ENCODE measurements around the gene NAV2.

The NAV2 gene

GRCh38 chr11:19759389-19759788 lies 46.8 kb downstream of the NAV2 start:
- Mint-ChIP-seq H3K36me3 (ENCODE audit: low read depth) (no peaks in the 10 kb centered on the region), H3K27me3 (ENCODE audit: low read depth, poor library complexity) (peaks cover 5% of the 10 kb centered on the region), H3K27ac (no peak overlapping the region), H3K4me3 (no peak overlapping the region), H3K9me3 (no peaks in the 10 kb centered on the region), H3K4me1 (peaks cover 12% of the 10 kb centered on the region)
- DNase-seq, result no peak
- TF ChIP-seq CTCF (IDR thresholded peaks at IDR 0.05), result no peak

DNA sequence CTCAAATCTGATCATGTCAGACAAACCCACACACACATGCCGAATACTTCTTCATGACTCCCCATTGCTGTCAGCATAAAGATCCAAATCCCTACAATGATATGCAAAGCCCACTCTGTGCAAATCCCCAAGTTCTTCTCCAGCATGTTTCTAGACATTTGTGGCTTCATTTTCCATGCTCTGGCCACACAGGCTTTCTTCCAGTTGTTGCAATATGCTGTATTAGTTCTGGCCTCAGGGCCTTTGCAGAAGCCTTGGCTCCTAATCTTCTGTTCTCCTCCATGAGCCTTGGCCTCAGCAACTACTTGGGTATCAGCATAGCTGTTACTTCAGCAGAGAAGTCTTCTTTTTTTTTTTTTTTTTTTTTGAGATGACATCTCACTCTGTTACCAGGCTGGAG lies 49.6 kb downstream of the NAV2 start:
- Mint-ChIP-seq H3K36me3 (ENCODE audit: low read depth) (no peaks in the 10 kb centered on the region), H3K27me3 (ENCODE audit: low read depth, poor library complexity) (peaks cover 9% of the 10 kb centered on the region), H3K4me3 (no peak overlapping the region), H3K27ac (no peak overlapping the region), H3K4me1 (peaks cover 12% of the 10 kb centered on the region), H3K9me3 (no peaks in the 10 kb centered on the region)
- no peak for DNase-seq
- TF ChIP-seq CTCF (IDR thresholded peaks at IDR 0.05), result no peak

GRCh38 chr11:19763330-19763729 lies 50.7 kb downstream of the NAV2 start:
- Mint-ChIP-seq H3K4me1 (peaks cover 9% of the 10 kb centered on the region), H3K27ac (no peak overlapping the region), H3K9me3 (no peaks in the 10 kb centered on the region), H3K36me3 (ENCODE audit: low read depth) (no peaks in the 10 kb centered on the region), H3K27me3 (ENCODE audit: low read depth, poor library complexity) (peaks cover 8% of the 10 kb centered on the region), H3K4me3 (no peak overlapping the region)
- DNase-seq, result no peak
- TF ChIP-seq CTCF (IDR thresholded peaks at IDR 0.05), result no peak

GRCh38 chr11:19766206-19766605 lies 53.6 kb downstream of the NAV2 start:
- Mint-ChIP-seq H3K4me1 (peaks cover 21% of the 10 kb centered on the region), H3K4me3 (no peak overlapping the region), H3K9me3 (no peaks in the 10 kb centered on the region), H3K36me3 (ENCODE audit: low read depth) (no peaks in the 10 kb centered on the region), H3K27me3 (ENCODE audit: low read depth, poor library complexity) (peaks cover 8% of the 10 kb centered on the region), H3K27ac (no peak overlapping the region)
- peak; percentile 12 for DNase-seq
- TF ChIP-seq CTCF (IDR thresholded peaks at IDR 0.05), result no peak

GRCh38 chr11:19766810-19767209 lies 54.2 kb downstream of the NAV2 start:
- Mint-ChIP-seq H3K4me3 (no peak overlapping the region), H3K9me3 (no peaks in the 10 kb centered on the region), H3K27me3 (ENCODE audit: low read depth, poor library complexity) (peaks cover 13% of the 10 kb centered on the region), H3K27ac (no peak overlapping the region), H3K4me1 (peaks cover 27% of the 10 kb centered on the region), H3K36me3 (ENCODE audit: low read depth) (no peaks in the 10 kb centered on the region)
- no peak for TF ChIP-seq CTCF (IDR thresholded peaks at IDR 0.05)
- DNase-seq, result no peak

GRCh38 chr11:19767627-19768151 lies 55.1 kb downstream of the NAV2 start:
- H3K4me3 Mint-ChIP-seq, result no peak overlapping the region
- peaks cover 36% of the 10 kb centered on the region for H3K4me1 Mint-ChIP-seq
- peaks cover 14% of the 10 kb centered on the region for H3K27me3 Mint-ChIP-seq (ENCODE audit: low read depth, poor library complexity)
- no peak for TF ChIP-seq CTCF (IDR thresholded peaks at IDR 0.05)
- H3K27ac Mint-ChIP-seq, result no peak overlapping the region
- H3K9me3 Mint-ChIP-seq, result no peaks in the 10 kb centered on the region
- no peak for DNase-seq
- no peaks in the 10 kb centered on the region for H3K36me3 Mint-ChIP-seq (ENCODE audit: low read depth)
